PFSK-1 (cell line): ENCODE measurements around the gene TK2.

Experiments
- FOXP2 ChIP-seq: optimal IDR thresholded peaks from 2 replicates; pipeline ENCODE3; 2011; ENCODE audit warnings: borderline replicate concordance, control low read depth, inconsistent platforms; ENCODE audit not compliant: insufficient read depth; ENCODE audit errors: extremely low read length, extremely low read depth
- POLR2AphosphoS5 ChIP-seq: IDR thresholded peaks from 2 replicates; pipeline ENCODE4 v1.6.1; 2012; ENCODE audit warnings: low read depth, mild to moderate bottlenecking, control low read depth, low read length, moderate library complexity
- REST ChIP-seq, 2 experiments: IDR thresholded peaks; 2 replicates each; pipeline versions ENCODE4 v1.6.1 to v1.8.0; 2011 to 2012; ENCODE audit warnings: low read depth in 2 of 2, low read length in 2 of 2, control low read depth in 1 of 2, inconsistent platforms in 1 of 2, mild to moderate bottlenecking in 1 of 2, moderate library complexity in 1 of 2; ENCODE audit not compliant: insufficient read depth in 1 of 2
- SIN3A ChIP-seq: IDR thresholded peaks from 2 replicates; pipeline ENCODE4 v1.6.1; 2012; ENCODE audit warnings: mild to moderate bottlenecking, low read length, moderate library complexity, borderline replicate concordance; ENCODE audit not compliant: insufficient read depth
- TAF1 ChIP-seq: IDR thresholded peaks from 2 replicates; pipeline ENCODE4 v1.6.1; 2012; ENCODE audit warnings: low read length, control low read depth, borderline replicate concordance; ENCODE audit not compliant: insufficient read depth

GRCh38 chr16:66525396-66526180 lies 24.3 kb downstream of the TK2 start:
- TF ChIP-seq SIN3A, result no peak
- no peak for TF ChIP-seq REST (IDR thresholded peaks at IDR 0.05; ENCODE audit: insufficient read depth in 1 of 2, low read depth in 2 of 2, low read length in 2 of 2)
- TF ChIP-seq POLR2AphosphoS5, result no peak
- no peak for TF ChIP-seq TAF1
- TF ChIP-seq FOXP2, result no peak
